ENCODE results near the gene FCSK. TPM values are rescaled to one million over a fixed set of nuclear protein-coding genes. Genes with fewer than 3 reads are reported as not detected.
"Not testable (repeated sequence)": the region's sequence is repeated elsewhere in the genome, so short reads cannot be mapped to it uniquely, and the experiment has no call there.

Gene FCSK
- total and polyA plus RNA-seq, 9 donors, result 5.1 to 29.4 (median 20.0) TPM

- WGBS, 3 donors, result 74 to 80% (median 78%) methylated on average over 8 of the region's 8 CpGs
- H3K4me3 ChIP-seq, result no peak overlapping the region
- no peak for DNase-seq
- H3K27ac ChIP-seq, result no peak overlapping the region
- H3K9me3 ChIP-seq, result no peaks in the 10 kb centered on the region
- TF ChIP-seq EP300 (IDR thresholded peaks at IDR 0.05) (no peak), POLR2A (IDR thresholded peaks at IDR 0.05) (no peak), CTCF (IDR thresholded peaks at IDR 0.05) (no peak)
- H3K36me3 ChIP-seq, result no peaks in the 10 kb centered on the region
- peaks cover 8% of the 10 kb centered on the region for H3K4me1 ChIP-seq (ENCODE audit: insufficient read depth)
- H3K27me3 ChIP-seq, result no peaks in the 10 kb centered on the region
- intact Hi-C loops (cut with DNase I), result no loop called here
Measured at GRCh38 chr16:70412385-70412784, 42.0 kb upstream of the FCSK start.

- H3K27ac ChIP-seq; H3K4me3 ChIP-seq; H3K36me3 ChIP-seq; H3K27me3 ChIP-seq; DNase-seq; intact Hi-C loops (cut with DNase I); H3K9me3 ChIP-seq; H3K4me1 ChIP-seq (ENCODE audit: insufficient read depth): not testable (repeated sequence)
- WGBS, 3 donors, result 97 to 99% (median 98%) methylated on average over 5 of the region's 5 CpGs
Measured at GRCh38 chr16:70413572-70413971, 40.8 kb upstream of the FCSK start.

GRCh38 chr16:70416748-70417616 is 37.4 kb upstream of the FCSK start:
- no peak for TF ChIP-seq EP300 (IDR thresholded peaks at IDR 0.05)
- WGBS, 3 donors, result 83 to 87% (median 84%) methylated on average over 15 to 17 of the region's 17 CpGs
- peaks cover 4% of the 10 kb centered on the region for H3K4me1 ChIP-seq (ENCODE audit: insufficient read depth)
- H3K9me3 ChIP-seq, result no peaks in the 10 kb centered on the region
- intact Hi-C loops (cut with DNase I), result no loop called here
- no peaks in the 10 kb centered on the region for H3K27me3 ChIP-seq
- no peaks in the 10 kb centered on the region for H3K36me3 ChIP-seq
- no peak for DNase-seq
- H3K4me3 ChIP-seq, result no peak overlapping the region
- no peak overlapping the region for H3K27ac ChIP-seq

- no peaks in the 10 kb centered on the region for H3K36me3 ChIP-seq
- DNase-seq, result no peak
- TF ChIP-seq EP300 (IDR thresholded peaks at IDR 0.05) (no peak), CTCF (IDR thresholded peaks at IDR 0.05) (no peak), POLR2A (IDR thresholded peaks at IDR 0.05) (no peak)
- no peak overlapping the region for H3K4me3 ChIP-seq
- WGBS, 3 donors, result 72 to 78% (median 73%) methylated on average over 7 of the region's 7 CpGs
- H3K27ac ChIP-seq, result no peak overlapping the region
- intact Hi-C loops (cut with DNase I), result no loop called here
- peaks cover 4% of the 10 kb centered on the region for H3K4me1 ChIP-seq (ENCODE audit: insufficient read depth)
- H3K9me3 ChIP-seq, result no peaks in the 10 kb centered on the region
- no peaks in the 10 kb centered on the region for H3K27me3 ChIP-seq
Measured at GRCh38 chr16:70417661-70418060, 36.7 kb upstream of the FCSK start.

- H3K4me1 ChIP-seq (ENCODE audit: insufficient read depth), result peaks cover 4% of the 10 kb centered on the region
Measured at GRCh38 chr16:70418274-70418992, 36.0 kb upstream of the FCSK start.

More at GRCh38 chr16:70418274-70418992, 36.0 kb upstream of the FCSK start:
- no peaks in the 10 kb centered on the region for H3K36me3 ChIP-seq
- H3K27ac ChIP-seq, result no peak overlapping the region
- no peak overlapping the region for H3K4me3 ChIP-seq
- 70 to 78% (median 72%) methylated on average over 13 of the region's 13 CpGs for WGBS, 3 donors
- intact Hi-C loops (cut with DNase I), result no loop called here
- DNase-seq, result no peak
- H3K9me3 ChIP-seq, result no peaks in the 10 kb centered on the region
- H3K27me3 ChIP-seq, result no peaks in the 10 kb centered on the region
- TF ChIP-seq POLR2A (IDR thresholded peaks at IDR 0.05), result no peak
- no peak for TF ChIP-seq EP300 (IDR thresholded peaks at IDR 0.05)
- no peak for TF ChIP-seq CTCF (IDR thresholded peaks at IDR 0.05)
